GM19328 (cell line): Measurements from ENCODE around the gene JAKMIP1.

Experiments
- ATAC-seq: cut with Tn5 transposase; IDR thresholded peaks from one replicate; pipeline ENCODE4 v1.9.1; 2021; ENCODE audit warnings: mild to moderate bottlenecking, moderate library complexity; ENCODE audit not compliant: unreplicated experiment

Gene JAKMIP1

DNA sequence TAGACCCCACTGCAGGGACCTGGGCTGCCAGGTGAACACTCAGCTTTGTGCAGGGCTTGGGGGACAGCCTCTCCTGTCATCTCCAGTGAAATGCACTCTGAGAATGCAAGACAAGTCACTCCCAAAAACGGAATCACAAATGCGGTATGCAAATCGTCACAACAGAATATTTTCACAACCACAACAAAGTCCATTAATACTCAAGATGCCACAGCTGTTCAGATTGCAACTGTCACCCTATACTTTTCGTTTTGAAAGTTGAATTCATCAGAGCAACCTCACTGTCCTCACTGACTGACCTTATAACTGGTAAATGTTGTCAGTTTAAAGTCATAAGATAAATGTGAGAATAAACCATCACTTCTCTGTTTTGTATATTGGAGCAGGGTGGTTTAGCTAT lies 16.6 kb downstream of the JAKMIP1 start:
- peak; percentile 52 for ATAC-seq

DNA sequence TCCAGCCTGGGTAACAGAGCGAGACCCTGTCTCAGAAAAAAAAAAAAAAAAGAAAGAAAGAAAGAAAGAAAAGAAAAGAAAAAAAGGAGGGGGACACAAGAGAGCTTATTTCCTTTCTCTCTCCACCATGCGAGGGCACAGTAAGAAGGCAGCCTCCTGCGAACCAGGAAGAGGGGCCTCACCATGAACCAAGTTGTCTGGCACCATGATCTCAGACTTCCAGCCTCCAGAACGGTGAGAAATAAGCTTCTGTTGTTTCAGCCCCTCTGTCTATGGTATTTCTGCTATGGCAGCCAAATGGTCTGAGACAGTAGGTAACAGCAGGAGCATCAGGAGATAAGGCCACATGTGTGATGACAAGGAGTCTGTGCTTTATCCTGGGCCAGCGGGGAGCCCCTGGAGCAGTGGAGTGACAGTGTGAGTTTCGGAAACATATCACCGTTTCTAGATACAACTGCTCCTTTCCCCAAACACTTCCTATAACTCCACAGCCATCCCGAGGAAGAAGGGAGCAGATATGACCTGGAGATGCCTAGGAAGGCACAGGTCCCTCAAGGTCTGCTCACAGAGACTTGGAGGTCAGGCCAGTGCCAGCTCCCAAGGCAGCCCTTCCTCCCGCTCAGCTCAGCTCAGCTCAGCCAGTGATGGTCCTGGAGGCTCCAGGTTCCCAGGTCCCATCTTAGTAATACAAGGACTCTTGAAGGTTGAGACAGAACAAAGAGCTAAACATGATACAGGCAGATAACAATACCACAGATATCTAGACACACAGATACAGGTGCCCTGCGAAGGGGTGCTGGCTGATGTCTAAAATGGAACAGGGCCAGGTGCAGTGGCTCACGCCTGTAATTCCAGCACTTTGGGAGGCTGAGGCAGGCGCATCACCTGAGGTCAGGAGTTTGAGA lies 17.7 kb downstream of the JAKMIP1 start:
- no peak for ATAC-seq

DNA sequence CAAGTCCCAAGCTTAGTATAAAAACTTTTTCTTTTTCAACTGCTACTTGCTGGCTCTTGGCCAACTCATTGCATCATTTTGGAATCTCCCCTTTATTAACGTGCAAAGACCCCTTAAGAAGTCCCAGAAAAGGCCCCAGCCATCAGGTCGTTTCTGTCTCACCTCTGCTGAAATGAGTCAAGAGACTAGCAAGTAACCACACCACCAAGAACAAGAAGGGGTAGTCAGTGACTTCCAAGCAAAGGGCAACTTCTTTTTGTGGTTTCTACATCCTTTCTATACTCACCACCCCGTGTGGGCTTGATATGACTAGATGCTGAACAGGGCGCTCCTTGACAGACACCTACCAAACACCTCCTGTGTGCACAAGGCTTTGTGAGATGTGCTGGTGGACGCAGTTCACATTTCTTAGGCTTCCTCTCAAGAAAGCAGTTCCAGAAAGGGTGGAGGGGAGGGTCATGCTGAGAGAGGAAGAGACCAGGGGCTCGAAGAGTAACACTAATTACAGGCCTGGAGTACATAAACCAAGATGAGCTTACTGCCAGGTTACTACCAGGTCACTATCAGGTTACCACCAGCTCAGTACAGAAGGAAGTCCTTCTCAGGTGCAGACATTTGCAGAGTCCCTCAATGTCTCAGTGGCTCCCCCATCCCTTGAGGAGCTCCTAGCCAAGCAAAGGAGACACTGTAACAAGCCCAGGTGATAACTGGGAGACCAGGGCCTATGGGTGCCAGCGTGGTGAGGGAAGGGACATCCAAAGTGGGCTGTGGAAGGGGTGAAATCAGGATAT lies 19.3 kb downstream of the JAKMIP1 start:
- peak; percentile 73 for ATAC-seq

DNA sequence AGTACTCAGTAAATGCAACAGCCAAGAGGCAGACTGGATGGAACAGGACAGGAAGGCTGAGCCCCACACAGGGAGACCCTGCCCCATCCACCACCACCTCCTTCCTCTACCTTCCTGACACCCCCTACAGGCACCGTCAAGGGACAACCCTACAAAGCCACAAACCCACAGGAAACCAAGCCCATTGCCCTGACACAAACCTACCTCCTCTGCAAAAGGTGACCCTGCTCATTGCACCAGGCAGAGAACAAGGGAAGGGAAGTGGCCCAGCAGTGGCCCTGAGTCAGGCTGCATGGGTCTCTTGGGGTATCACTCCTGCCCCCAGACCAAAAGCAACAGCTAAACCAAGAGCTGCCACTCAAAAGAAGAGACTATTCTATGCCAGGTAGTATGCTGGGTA lies 21.0 kb downstream of the JAKMIP1 start:
- no peak for ATAC-seq

DNA sequence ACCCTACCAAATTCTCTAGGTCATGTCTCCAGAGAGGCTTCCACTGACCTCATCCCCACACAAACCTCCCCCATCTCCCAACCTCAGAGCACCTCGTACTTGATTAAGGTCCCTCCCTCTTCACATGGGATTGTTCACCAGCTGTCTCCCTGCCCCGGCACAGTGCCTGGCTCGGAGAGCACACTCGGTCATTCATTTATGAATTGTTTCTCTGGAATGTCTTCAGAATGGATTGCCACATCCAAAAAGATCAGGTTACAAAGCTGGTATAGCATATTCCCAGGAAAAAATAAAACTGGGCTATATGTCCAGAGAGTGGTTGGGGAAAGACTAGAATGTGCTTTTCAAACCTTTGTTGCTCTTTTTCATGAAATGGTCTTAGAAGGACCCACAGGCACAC lies 21.6 kb downstream of the JAKMIP1 start:
- ATAC-seq, result no peak

DNA sequence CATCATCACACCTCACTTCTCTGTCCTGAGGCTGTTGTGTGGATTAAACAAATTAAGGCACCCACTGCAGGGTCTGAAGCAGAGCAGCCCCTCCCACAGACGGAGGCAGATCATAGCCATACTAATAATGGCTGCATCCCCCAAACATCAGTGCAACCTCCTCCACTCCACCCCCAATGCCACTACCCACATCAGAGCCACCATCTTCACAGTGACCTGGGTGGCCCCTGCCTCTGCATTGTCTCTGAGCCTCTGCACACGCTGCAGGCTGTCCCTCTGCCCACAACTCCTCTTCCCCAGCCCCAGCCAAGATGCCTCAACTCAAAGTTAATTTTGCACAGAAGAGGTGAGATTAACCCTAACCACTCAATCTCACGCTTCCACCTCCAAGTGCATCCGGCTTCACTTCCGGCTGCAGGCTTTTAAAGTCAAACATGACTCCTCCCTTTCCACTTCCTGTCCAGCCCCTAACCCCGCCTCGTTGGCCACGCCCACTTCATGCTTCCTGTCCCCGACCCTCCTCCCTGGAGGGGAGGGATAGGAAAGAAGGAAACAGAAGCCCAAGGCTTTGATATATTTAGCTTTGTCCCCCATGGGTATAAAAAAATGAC lies 22.7 kb downstream of the JAKMIP1 start:
- no peak for ATAC-seq

DNA sequence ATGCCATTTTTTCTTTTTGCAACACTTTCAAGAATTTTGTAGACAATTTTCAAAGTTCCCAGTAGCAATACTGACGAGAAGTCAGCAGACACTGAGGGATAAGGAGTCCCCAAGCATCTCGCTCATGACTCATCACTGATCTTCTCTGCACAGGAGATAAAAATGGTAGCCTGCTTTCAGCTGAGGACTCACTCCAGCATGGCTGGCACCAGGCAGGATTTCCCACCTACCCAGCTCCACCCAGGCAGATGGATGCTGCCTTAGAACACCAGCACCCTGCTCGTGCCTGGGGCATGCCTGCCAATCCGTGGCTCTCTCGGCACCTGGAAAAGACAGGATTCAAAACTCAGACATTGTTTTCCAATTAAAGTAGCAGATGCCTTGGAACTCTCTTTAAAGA lies 24.9 kb downstream of the JAKMIP1 start:
- ATAC-seq, result no peak

DNA sequence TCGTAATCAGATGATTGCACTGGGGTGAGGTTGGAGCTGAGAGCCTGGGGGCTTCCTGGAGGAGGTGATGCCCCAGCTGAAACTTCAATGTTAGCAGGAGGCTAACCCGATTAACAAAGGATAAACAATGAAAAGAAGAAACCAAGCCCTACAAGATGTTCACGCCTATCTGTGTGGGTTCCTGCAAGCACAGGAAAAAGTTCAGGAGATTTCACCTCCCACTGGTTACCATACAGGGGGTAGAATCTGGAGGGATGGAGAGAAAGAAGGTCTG lies 27.5 kb downstream of the JAKMIP1 start:
- no peak for ATAC-seq

DNA sequence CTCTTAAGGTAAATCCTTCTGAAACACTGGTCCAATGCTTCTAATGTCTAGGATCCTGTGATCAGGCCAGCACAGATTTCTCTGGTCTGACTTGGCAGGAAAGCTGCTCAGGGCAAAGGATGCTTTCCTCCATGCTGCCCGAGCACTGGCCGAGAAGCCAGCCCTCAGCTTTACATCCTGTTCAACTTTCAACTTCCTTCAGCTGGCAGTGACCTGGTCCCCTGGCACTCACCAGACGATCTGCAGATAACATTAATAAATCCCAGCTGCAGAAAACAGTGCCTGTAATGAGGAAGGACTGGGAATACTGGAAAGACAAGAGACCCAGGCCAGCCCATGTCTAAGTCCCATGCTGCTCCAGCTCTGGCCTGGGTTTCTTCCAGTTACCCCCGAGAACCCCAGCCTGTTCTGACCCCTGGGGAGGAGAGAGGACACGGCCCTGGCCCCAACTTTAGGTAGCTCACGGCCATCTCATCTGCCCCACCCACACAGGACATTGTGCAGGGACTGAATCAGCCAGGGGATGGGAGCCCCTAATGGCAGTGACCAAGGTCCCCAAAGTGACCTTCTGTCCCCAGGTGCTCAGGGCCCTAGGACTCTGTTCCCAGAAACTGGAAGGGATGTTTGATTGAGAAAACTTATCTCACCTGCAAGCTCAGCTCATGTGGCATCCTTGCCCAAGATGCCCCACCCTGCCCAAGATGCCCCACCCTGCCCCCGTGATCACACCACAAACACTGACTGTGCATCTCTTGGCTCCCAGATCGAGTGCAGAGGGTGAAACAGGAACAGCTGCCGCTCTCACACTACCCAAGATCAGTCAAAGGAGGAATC lies 28.0 kb downstream of the JAKMIP1 start:
- ATAC-seq, result no peak

DNA sequence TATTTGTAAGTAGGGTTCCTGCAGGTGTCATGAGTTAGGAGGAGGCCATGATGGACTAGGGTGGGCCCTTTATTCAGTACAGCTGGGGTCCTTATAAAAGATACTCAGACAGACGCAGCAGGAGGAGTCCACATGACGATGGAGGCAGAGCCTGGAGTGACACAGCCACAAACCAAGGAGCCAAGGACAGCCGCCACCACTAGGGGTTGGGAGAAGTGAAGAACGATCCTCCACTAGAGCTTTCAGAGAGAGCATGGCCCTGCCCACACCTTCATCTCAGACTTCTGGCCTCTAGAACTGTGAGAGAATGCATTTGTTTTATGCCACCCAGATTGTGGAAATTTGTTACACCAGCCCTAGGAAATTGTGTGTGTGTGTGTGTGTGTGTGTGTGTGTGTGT lies 31.1 kb downstream of the JAKMIP1 start:
- no peak for ATAC-seq

DNA sequence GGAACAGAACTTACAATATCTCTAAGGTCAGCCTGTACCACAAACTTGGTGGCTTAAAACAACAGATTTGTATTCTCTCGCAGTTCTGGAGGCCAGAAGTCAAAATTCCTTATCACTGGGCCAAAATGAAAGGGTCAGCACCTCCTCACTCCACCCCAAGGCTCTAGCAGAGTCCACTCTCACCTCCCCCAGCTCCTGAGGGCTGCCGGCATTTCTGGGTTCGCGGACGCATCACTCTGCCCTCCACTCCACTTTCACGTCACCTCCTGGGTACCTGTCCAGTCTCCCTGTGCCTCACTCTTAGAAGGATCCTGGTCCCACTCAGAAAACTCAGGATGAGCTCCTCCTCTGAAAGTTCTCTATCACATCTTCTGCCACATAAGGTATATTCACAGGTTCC lies 34.6 kb downstream of the JAKMIP1 start:
- no peak for ATAC-seq

DNA sequence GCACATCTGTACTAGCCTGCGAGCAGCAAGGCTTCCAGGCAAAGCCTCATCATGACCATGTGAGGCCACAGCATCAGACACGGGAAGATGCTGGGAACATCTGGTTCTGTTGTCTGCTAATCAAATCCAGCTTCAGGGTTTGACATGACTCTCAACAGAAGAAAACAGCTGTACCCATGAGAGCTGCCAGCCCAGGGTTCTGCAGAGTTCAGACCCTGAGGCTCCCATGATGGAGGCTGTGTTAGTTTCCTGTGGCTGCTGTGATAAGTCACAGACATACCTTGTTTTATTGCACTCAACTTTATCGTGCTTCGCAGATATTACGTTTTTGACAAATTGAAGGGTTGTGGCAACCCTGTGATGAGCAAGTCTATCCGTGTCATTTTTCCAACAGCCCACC lies 37.5 kb downstream of the JAKMIP1 start:
- ATAC-seq, result no peak

DNA sequence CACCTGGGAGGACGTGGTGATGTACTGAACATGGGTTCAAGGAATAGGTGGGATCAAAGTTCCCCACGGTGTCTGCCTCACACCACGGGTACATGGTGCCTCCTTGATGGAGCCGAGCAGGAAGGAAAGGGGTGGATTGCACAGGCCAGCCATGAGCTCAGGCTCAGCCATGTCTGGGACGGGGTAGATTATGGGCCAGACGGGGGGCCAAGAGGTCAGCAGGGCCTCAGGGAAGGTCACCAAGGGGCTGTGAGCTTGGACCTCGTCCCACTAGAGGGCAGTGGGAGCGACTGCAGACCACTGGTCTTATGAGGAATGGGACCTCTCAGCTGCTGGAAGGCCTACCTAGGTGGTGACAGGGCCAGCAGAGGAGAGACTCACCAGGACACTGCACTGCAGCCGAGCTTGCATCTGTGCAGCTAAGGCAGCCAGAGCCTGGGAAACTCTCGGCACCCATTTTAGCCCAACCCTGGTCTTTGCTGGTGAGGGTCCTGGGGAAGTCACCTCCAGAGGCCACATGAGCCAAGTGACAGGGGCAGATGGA lies 38.4 kb downstream of the JAKMIP1 start:
- ATAC-seq, result no peak

DNA sequence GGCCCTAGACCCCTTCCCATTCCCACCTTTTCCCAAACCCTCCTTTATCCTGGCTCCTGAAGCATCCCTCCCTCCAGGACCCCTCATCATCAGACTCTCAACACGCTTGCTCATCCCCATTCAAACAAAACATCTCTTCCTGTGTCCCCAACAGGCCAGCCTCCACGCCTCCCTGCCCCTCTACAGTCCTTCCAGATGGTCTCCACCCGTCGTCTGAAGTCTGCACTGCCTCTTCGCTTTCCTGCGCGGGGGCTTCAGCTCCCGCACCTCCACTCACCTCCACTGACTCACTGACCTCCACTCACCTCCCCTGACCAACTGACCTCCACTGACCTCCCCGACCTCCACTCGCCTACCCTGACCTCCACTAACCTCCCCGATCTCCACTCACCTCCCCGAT lies 39.8 kb downstream of the JAKMIP1 start:
- ATAC-seq, result no peak

DNA sequence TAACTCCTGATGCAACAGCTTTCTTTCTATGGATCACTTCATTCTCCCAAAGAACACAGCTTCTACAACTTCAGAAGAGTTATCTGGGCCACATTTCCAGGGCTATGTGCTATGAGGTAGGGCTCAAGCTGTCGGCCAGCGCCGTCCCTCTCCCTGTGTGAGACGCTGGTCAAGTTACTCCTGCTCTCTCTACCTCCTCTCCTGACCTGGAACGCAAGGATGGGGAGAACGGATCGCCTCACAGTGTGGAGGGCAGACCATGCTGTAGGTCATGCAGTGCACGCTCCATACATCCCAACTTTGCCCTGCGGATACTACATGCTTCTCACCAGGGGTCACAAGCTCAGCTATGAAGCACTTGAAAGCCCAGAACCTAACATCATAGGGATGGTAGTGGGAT lies 42.4 kb downstream of the JAKMIP1 start:
- ATAC-seq, result no peak

DNA sequence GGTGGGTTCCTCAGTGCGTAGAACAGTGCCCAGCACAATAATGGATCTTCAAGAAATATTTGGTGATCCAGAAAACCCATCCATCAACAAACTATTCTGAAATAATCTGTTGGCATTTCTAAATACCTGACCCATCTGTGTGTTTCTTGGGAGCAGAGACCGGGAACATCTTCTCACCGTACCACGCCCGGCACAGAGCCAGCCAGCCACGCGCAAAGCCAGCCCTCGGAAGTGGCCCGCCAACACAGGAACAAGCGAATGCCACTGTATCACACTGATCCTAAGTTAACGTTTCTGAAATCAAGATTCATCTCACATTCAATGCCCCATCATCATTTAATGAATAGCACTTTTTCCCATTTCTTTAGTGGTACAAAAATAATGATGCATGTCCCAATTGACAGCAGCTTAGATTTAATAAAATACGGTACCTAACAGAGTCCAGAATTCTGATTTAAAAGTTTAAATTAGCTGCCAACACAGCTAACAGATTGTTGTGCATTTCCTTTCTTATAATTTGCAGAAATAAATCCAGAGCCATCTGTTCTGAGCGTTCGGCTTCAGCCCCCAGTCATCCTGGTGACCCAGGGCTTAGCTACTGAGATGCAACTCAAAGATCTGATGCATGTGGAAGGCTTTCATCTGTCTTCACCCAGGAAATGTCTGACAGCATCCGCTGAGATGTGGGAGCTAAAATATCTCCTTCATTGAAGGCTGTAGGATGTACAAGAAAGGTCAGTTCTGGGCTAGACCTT lies 44.2 kb downstream of the JAKMIP1 start:
- ATAC-seq, result no peak

DNA sequence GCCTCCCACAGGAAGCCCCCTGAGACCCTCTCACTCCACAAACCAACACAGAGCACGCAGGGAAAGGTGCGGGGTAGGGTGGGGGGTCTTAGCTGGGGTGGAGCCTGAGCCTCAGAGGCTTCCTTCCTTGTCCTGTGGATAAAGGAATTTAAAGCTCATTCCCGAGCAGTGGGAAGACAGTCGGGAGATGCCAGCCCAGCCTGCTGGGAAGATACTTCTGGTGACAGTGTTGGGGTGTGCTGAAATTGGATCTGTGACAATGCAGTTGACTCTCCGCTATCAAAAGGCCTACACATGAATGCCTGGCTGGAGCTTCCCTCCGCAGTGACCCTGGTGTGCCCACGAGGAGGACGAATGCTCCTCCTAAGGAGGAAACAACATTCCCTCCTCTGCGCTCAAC lies 45.5 kb downstream of the JAKMIP1 start:
- ATAC-seq, result no peak

DNA sequence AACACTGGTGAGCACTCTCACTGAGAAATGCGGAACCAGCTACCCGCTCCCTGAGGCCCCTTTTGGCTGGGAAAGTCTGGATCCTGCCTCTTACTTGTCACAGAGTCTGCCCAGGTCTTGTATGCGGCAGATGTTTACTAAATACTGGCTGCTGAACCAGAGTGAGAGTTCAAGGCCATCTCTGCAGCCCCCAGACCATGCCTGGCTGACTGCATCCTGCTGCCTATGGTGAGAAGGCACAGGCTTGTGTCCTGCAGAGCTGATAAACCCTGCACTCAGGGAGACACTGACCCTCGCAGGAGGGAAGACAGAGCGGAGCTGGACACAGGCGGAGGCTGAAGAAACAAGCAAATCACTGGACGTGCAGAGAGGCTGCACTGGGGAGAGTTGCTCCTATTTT lies 46.5 kb downstream of the JAKMIP1 start:
- no peak for ATAC-seq

DNA sequence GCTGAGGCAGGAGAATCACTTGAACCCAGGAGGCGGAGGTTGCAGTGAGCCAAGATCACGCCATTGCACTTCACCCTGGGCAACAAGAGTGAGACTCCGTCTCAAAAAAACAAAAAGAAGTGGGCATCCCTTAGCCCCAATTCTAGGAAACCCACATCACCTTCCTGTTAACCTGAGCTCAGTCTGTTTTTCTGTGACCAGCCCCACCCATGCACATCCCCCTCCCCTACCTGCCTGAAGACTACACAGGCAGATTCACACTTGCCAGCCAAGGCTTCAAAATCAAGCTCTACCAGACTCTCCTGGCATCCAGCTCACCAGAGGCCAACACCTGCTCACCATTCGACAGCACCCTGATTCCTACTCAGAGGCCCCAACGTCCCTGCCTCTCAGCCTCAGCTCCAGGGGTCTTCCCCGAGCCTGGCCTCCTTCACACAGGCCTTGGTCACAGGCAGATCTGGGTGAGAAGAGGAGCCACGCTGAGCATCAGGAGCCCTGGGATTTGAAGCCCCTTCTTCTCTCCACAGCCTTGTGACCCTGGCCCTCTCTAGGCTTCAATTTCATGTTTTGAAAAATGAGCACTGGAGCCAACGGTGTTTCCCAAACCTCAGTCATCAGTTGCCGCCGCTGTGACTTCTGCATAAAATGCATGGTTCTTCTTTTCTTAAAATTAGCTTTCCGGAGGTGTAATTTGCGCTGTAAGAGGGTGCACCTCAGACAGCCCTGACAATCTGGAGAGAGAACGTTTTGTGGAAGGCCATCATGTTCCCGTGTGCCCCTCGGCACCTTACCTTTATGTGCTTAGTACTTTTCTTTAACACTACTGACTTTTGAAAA lies 47.3 kb downstream of the JAKMIP1 start:
- ATAC-seq, result no peak
